ENCODE results near the gene SLC3A2.

- no peak for TF ChIP-seq POLR2A (IDR thresholded peaks at IDR 0.05)
- TF ChIP-seq CTCF (IDR thresholded peaks at IDR 0.05): no peak
These were observed 37.2 kb upstream of the SLC3A2 start for GRCh38 chr11:62843466-62843865.
